Measurements from ENCODE around the gene MRPL38.
A peak's percentile ranks its signal among the peaks of the same experiment; 100 is the strongest.
"Not testable (repeated sequence)": the region's sequence is repeated elsewhere in the genome, so short reads cannot be mapped to it uniquely, and the experiment has no call there.

MRPL38 gene

GRCh38 chr17:75895370-75896155 is 9.1 kb downstream of the MRPL38 start:
- DNase-seq, result peak; percentile 11

- DNase-seq, result no peak
These were observed 10.5 kb downstream of the MRPL38 start for GRCh38 chr17:75894049-75894733.

GRCh38 chr17:75893305-75894048 is 11.2 kb downstream of the MRPL38 start:
- DNase-seq, result no peak

GRCh38 chr17:75892556-75893224 is 12.0 kb downstream of the MRPL38 start:
- DNase-seq, result no peak

GRCh38 chr17:75891605-75892555 is 12.8 kb downstream of the MRPL38 start:
- no peak for DNase-seq

- no peak for DNase-seq
These were observed 13.6 kb downstream of the MRPL38 start for GRCh38 chr17:75891022-75891604.

GRCh38 chr17:75889454-75889853 is 15.2 kb downstream of the MRPL38 start:
- DNase-seq, result no peak

GRCh38 chr17:75888484-75888883 is 16.2 kb downstream of the MRPL38 start:
- no peak for DNase-seq

- DNase-seq, result not testable (repeated sequence)
These were observed 18.8 kb downstream of the MRPL38 start for GRCh38 chr17:75885860-75886259.

GRCh38 chr17:75885431-75885830 is 19.3 kb downstream of the MRPL38 start:
- DNase-seq, result no peak

GRCh38 chr17:75881678-75882454 is 22.8 kb downstream of the MRPL38 start:
- no peak for DNase-seq

GRCh38 chr17:75880266-75880665 is 24.4 kb downstream of the MRPL38 start:
- DNase-seq, result no peak

- DNase-seq, result peak; percentile 44
These were observed 26.3 kb downstream of the MRPL38 start, which contains the start of gene TRIM47 for GRCh38 chr17:75878174-75878998. TRIM47 (minus strand) TSS chr17:75878581; CDS start chr17:75878548, 33 bp downstream.

GRCh38 chr17:75877752-75878173 is 26.9 kb downstream of the MRPL38 start:
- peak; percentile 65 for DNase-seq

- peak; percentile 56 for DNase-seq
These were observed 27.5 kb downstream of the MRPL38 start for GRCh38 chr17:75876938-75877751.

GRCh38 chr17:75876190-75876937 is 28.3 kb downstream of the MRPL38 start:
- peak; percentile 90 for DNase-seq

GRCh38 chr17:75875940-75876189 is 28.8 kb downstream of the MRPL38 start:
- DNase-seq, result no peak

Data from NCI-H2171 treated with DMSO at 0.1 percent for 48 hours (cell line).